HG02678 (cell line): ENCODE measurements around the gene PHF21B.
"Not testable (repeated sequence)": the region's sequence is repeated elsewhere in the genome, so short reads cannot be mapped to it uniquely, and the experiment has no call there.

ENCODE experiments used
- ATAC-seq: cut with Tn5 transposase; IDR thresholded peaks from one replicate; pipeline ENCODE4 v1.9.1; 2021; ENCODE audit warnings: mild to moderate bottlenecking, moderate library complexity; ENCODE audit not compliant: unreplicated experiment

Gene PHF21B

GRCh38 chr22:44936201-44936600 is 73.6 kb downstream of the PHF21B start:
- ATAC-seq = no peak

GRCh38 chr22:44935724-44936123 is 74.1 kb downstream of the PHF21B start:
- ATAC-seq = no peak

GRCh38 chr22:44934454-44934735 is 75.4 kb downstream of the PHF21B start:
- no peak for ATAC-seq

GRCh38 chr22:44933666-44934453 is 75.9 kb downstream of the PHF21B start:
- ATAC-seq = no peak

GRCh38 chr22:44932493-44932892 is 77.3 kb downstream of the PHF21B start:
- ATAC-seq = no peak

GRCh38 chr22:44931766-44932165 is 78.0 kb downstream of the PHF21B start:
- no peak for ATAC-seq

- ATAC-seq = no peak
Measured at GRCh38 chr22:44931077-44931540, 78.7 kb downstream of the PHF21B start.

GRCh38 chr22:44930711-44931035 is 79.1 kb downstream of the PHF21B start:
- ATAC-seq = no peak

- no peak for ATAC-seq
Measured at GRCh38 chr22:44930016-44930710, 79.6 kb downstream of the PHF21B start.

GRCh38 chr22:44929359-44930015 is 80.3 kb downstream of the PHF21B start:
- no peak for ATAC-seq

GRCh38 chr22:44928711-44929358 is 81.0 kb downstream of the PHF21B start:
- ATAC-seq = no peak

GRCh38 chr22:44928136-44928463 is 81.7 kb downstream of the PHF21B start:
- no peak for ATAC-seq

- ATAC-seq = no peak
Measured at GRCh38 chr22:44927463-44928135, 82.2 kb downstream of the PHF21B start.

- no peak for ATAC-seq
Measured at GRCh38 chr22:44926491-44927415, 83.1 kb downstream of the PHF21B start.

GRCh38 chr22:44926124-44926475 is 83.7 kb downstream of the PHF21B start:
- no peak for ATAC-seq

- ATAC-seq = no peak
Measured at GRCh38 chr22:44925465-44926123, 84.2 kb downstream of the PHF21B start.

GRCh38 chr22:44924710-44925109 is 85.1 kb downstream of the PHF21B start:
- no peak for ATAC-seq

- no peak for ATAC-seq
Measured at GRCh38 chr22:44924098-44924497, 85.7 kb downstream of the PHF21B start.

- not testable (repeated sequence) for ATAC-seq
Measured at GRCh38 chr22:44921766-44922165, 88.0 kb downstream of the PHF21B start.

- no peak for ATAC-seq
Measured at GRCh38 chr22:44920183-44920582, 89.6 kb downstream of the PHF21B start.
